ENCODE measurements around the gene DAB2. TPM values are rescaled to one million over a fixed set of nuclear protein-coding genes. Genes with fewer than 3 reads are reported as not detected.

Gene DAB2
- total and polyA plus RNA-seq, 4 donors = 29.6 to 112 (median 69.8) TPM

DNA sequence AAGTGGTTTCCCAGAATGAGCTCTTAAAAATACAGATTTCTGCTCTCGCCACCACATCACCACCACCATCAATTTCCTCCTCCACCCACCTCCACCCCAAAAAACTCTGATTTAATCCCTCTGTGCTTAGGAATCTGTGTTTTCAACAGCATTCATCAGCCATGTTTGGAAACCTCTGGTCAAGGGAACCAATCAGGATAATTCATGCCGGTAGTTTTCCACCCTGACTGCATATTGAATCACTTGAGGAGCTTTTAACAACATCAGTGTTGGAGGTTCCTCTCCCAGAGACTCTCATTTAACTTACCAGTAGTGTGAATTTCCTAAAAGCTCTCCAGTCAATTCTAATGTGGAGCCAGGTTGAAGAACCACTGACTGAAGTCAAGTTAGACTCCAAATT is 46.0 kb upstream of the DAB2 start:
- DNase-seq (no peak), ATAC-seq (ENCODE audit: insufficient read depth, low FRiP score) (no peak)
- TF ChIP-seq, protein P1, sequence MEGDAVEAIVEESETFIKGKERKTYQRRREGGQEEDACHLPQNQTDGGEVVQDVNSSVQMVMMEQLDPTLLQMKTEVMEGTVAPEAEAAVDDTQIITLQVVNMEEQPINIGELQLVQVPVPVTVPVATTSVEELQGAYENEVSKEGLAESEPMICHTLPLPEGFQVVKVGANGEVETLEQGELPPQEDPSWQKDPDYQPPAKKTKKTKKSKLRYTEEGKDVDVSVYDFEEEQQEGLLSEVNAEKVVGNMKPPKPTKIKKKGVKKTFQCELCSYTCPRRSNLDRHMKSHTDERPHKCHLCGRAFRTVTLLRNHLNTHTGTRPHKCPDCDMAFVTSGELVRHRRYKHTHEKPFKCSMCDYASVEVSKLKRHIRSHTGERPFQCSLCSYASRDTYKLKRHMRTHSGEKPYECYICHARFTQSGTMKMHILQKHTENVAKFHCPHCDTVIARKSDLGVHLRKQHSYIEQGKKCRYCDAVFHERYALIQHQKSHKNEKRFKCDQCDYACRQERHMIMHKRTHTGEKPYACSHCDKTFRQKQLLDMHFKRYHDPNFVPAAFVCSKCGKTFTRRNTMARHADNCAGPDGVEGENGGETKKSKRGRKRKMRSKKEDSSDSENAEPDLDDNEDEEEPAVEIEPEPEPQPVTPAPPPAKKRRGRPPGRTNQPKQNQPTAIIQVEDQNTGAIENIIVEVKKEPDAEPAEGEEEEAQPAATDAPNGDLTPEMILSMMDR (IDR thresholded peaks at IDR 0.05; ENCODE audit: control extremely low read depth, extremely low read depth) = no peak
- no peaks in the 10 kb centered on the region for H3K9me3 ChIP-seq (ENCODE audit: control insufficient read depth in 4 of 4, insufficient read depth in 3 of 4, low read length in 3 of 4)
- H3K4me1 ChIP-seq (ENCODE audit: control insufficient read depth in 5 of 5, insufficient read depth in 5 of 5, low read length in 5 of 5) = peaks cover 0 to 4% (median 0%) of the 10 kb centered on the region in 5 donors
- H3K27ac ChIP-seq (ENCODE audit: low read depth in 1 of 2, low read length in 1 of 2) = no peak overlapping the region
- H3K27me3 ChIP-seq (ENCODE audit: control insufficient read depth in 3 of 3, insufficient read depth in 3 of 3, low read length in 2 of 3) = no peaks in the 10 kb centered on the region
- no peak overlapping the region for H3K9ac ChIP-seq (ENCODE audit: insufficient read depth in 1 of 2, low read length in 2 of 2)
- H3K4me3 ChIP-seq = no peak overlapping the region
- WGBS, 2 donors = 88 to 97% methylated on average over 2 of the region's 2 CpGs
- no peaks in the 10 kb centered on the region for H3K36me3 ChIP-seq (ENCODE audit: control insufficient read depth in 4 of 4, insufficient read depth in 4 of 4, low read length in 4 of 4)

DNA sequence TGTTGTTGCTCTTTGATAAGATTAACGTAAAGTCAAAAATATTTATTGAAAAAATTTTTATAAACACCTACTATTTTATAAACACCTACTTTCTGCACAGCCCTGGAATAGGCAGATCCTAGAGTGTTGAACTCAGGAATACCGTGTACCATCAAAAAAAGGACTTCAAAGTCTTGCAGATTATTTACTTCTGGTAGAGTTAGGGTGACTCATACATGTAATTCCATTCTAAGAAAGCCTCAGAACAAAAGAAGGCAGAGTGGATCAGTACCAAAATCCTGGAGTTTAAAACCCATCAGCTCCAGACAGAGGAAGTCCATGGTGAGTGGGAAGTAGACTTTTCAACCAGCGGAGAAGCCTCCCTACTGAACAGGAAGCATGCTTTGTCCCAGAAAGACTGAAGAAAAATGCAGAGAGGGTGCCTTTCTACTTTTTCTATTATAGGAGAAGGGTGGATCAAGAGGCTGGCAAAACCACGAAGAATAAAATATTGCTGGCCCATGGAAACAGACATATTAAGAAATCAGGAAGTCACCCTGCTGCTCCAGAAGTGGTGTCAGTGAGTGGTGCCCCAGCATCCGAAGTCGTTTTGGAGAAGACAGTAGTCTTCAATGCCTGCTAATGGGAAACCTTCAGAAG is 45.1 kb upstream of the DAB2 start:
- TF ChIP-seq, protein P1 (IDR thresholded peaks at IDR 0.05; ENCODE audit: control extremely low read depth, extremely low read depth) = no peak
- Histone ChIP-seq H3K27me3 (ENCODE audit: control insufficient read depth in 3 of 3, insufficient read depth in 3 of 3, low read length in 2 of 3) (no peaks in the 10 kb centered on the region), H3K36me3 (ENCODE audit: control insufficient read depth in 4 of 4, insufficient read depth in 4 of 4, low read length in 4 of 4) (no peaks in the 10 kb centered on the region), H3K4me1 (ENCODE audit: control insufficient read depth in 5 of 5, insufficient read depth in 5 of 5, low read length in 5 of 5) (no peaks in the 10 kb centered on the region), H3K9ac (ENCODE audit: insufficient read depth in 1 of 2, low read length in 2 of 2) (no peak overlapping the region), H3K4me3 (no peak overlapping the region), H3K9me3 (ENCODE audit: control insufficient read depth in 4 of 4, insufficient read depth in 3 of 4, low read length in 3 of 4) (no peaks in the 10 kb centered on the region), H3K27ac (ENCODE audit: low read depth in 1 of 2, low read length in 1 of 2) (no peak overlapping the region)
- DNase-seq (no peak), ATAC-seq (ENCODE audit: insufficient read depth, low FRiP score) (no peak)
- WGBS, 2 donors = 55 to 76% methylated on average over 6 of the region's 6 CpGs

DNA sequence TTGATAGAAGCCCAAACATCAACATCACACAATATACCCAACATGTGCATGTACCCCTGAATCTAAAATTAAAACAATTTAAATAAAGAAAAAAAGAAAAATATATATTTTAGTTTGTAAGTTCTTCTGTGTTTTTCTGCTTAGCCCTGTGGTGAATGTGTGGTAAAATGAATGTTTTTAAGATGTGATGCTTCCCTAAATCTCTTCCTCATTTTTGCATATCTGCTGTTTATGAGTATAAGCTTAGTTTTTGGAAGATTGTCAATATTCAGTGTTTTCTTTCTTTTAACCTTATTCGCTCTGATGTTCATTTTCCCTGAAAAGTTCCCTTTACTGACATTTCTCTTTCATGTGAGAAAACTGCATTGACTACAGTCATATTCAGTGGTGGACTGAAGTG is 44.4 kb upstream of the DAB2 start:
- TF ChIP-seq, protein P1 (IDR thresholded peaks at IDR 0.05; ENCODE audit: control extremely low read depth, extremely low read depth) = no peak
- no peak overlapping the region for H3K27ac ChIP-seq (ENCODE audit: low read depth in 1 of 2, low read length in 1 of 2)
- no peaks in the 10 kb centered on the region for H3K36me3 ChIP-seq (ENCODE audit: control insufficient read depth in 4 of 4, insufficient read depth in 4 of 4, low read length in 4 of 4)
- no peaks in the 10 kb centered on the region for H3K4me1 ChIP-seq (ENCODE audit: control insufficient read depth in 5 of 5, insufficient read depth in 5 of 5, low read length in 5 of 5)
- H3K9me3 ChIP-seq (ENCODE audit: control insufficient read depth in 4 of 4, insufficient read depth in 3 of 4, low read length in 3 of 4) = no peaks in the 10 kb centered on the region
- ATAC-seq (ENCODE audit: insufficient read depth, low FRiP score) = no peak
- no peak for DNase-seq
- no peak overlapping the region for H3K9ac ChIP-seq (ENCODE audit: insufficient read depth in 1 of 2, low read length in 2 of 2)
- H3K4me3 ChIP-seq = no peak overlapping the region
- H3K27me3 ChIP-seq (ENCODE audit: control insufficient read depth in 3 of 3, insufficient read depth in 3 of 3, low read length in 2 of 3) = no peaks in the 10 kb centered on the region
- 48 to 75% methylated on average over 1 of the region's 1 CpG for WGBS, 2 donors

DNA sequence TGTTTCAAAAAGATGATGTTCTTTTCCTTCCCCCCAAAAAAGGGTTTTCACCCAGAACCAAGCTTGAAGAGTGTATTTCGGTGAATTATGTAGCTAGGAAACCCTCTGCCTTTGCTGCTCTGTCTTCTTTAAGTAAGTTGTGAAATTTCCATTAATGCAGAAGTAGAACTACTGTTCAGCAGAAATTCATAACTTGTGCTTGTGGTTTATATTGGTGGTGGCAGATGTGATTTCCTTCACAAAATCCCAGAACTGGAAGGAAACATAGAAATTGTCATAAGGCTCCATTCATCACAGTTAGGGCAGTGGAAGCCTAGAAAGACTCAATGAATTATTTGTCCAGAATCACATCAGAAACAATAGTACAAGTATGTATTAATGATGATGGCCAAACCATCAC is 42.1 kb upstream of the DAB2 start:
- no peaks in the 10 kb centered on the region for H3K4me1 ChIP-seq (ENCODE audit: control insufficient read depth in 5 of 5, insufficient read depth in 5 of 5, low read length in 5 of 5)
- no peaks in the 10 kb centered on the region for H3K27me3 ChIP-seq (ENCODE audit: control insufficient read depth in 3 of 3, insufficient read depth in 3 of 3, low read length in 2 of 3)
- H3K4me3 ChIP-seq = no peak overlapping the region
- no peaks in the 10 kb centered on the region for H3K36me3 ChIP-seq (ENCODE audit: control insufficient read depth in 4 of 4, insufficient read depth in 4 of 4, low read length in 4 of 4)
- 29 to 74% methylated on average over 1 of the region's 1 CpG for WGBS, 2 donors
- no peak overlapping the region for H3K27ac ChIP-seq (ENCODE audit: low read depth in 1 of 2, low read length in 1 of 2)
- no peaks in the 10 kb centered on the region for H3K9me3 ChIP-seq (ENCODE audit: control insufficient read depth in 4 of 4, insufficient read depth in 3 of 4, low read length in 3 of 4)
- TF ChIP-seq, protein P1 (IDR thresholded peaks at IDR 0.05; ENCODE audit: control extremely low read depth, extremely low read depth) = no peak
- ATAC-seq (ENCODE audit: insufficient read depth, low FRiP score) (no peak), DNase-seq (no peak)
- no peak overlapping the region for H3K9ac ChIP-seq (ENCODE audit: insufficient read depth in 1 of 2, low read length in 2 of 2)

Data from lung (tissue), 12 donors.